T1000 (cell line): Measurements from ENCODE around the gene MTIF3.
"Not testable (repeated sequence)": the region's sequence is repeated elsewhere in the genome, so short reads cannot be mapped to it uniquely, and the experiment has no call there.

Experiments
- DNase-seq: peaks from one replicate; lab custom pipeline; 2025; ENCODE audit warnings: mixed read lengths; lab: John Stamatoyannopoulos, UW

MTIF3 gene

GRCh38 chr13:27411341-27411740, 39.0 kb downstream of the MTIF3 start:
- no peak for DNase-seq

- no peak for DNase-seq
Observed at GRCh38 chr13:27409013-27409412, 41.4 kb downstream of the MTIF3 start.

- DNase-seq = no peak
Observed at GRCh38 chr13:27408074-27408473, 42.3 kb downstream of the MTIF3 start.

GRCh38 chr13:27406178-27406939, 44.0 kb downstream of the MTIF3 start:
- no peak for DNase-seq

- DNase-seq = no peak
Observed at GRCh38 chr13:27405546-27406134, 44.7 kb downstream of the MTIF3 start.

GRCh38 chr13:27404680-27405079, 45.7 kb downstream of the MTIF3 start:
- no peak for DNase-seq

- no peak for DNase-seq
Observed at GRCh38 chr13:27403727-27404385, 46.5 kb downstream of the MTIF3 start.

GRCh38 chr13:27403203-27403678, 47.1 kb downstream of the MTIF3 start:
- no peak for DNase-seq

GRCh38 chr13:27401210-27401609, 49.2 kb downstream of the MTIF3 start:
- DNase-seq = no peak

- not testable (repeated sequence) for DNase-seq
Observed at GRCh38 chr13:27400405-27400804, 50.0 kb downstream of the MTIF3 start.

GRCh38 chr13:27398360-27398759, 52.0 kb downstream of the MTIF3 start:
- DNase-seq = no peak

GRCh38 chr13:27396252-27396846, 54.0 kb downstream of the MTIF3 start:
- DNase-seq = no peak

GRCh38 chr13:27395007-27395510, 55.3 kb downstream of the MTIF3 start:
- no peak for DNase-seq

- DNase-seq = no peak
Observed at GRCh38 chr13:27393101-27393500, 57.3 kb downstream of the MTIF3 start.

- no peak for DNase-seq
Observed at GRCh38 chr13:27391471-27391870, 58.9 kb downstream of the MTIF3 start.

GRCh38 chr13:27389891-27390290, 60.5 kb downstream of the MTIF3 start:
- DNase-seq = no peak

- DNase-seq = no peak
Observed at GRCh38 chr13:27388241-27388640, 62.1 kb downstream of the MTIF3 start.
